GM12801 (cell line): ENCODE measurements around the gene SEZ6.

Source experiments
- TF ChIP-seq, protein P1 (sequence below): IDR thresholded peaks from one replicate; pipeline ENCODE4 v1.5.1; 2011; ENCODE audit warnings: control low read depth; ENCODE audit not compliant: insufficient read length; ENCODE audit errors: extremely low read depth

The SEZ6 gene

DNA sequence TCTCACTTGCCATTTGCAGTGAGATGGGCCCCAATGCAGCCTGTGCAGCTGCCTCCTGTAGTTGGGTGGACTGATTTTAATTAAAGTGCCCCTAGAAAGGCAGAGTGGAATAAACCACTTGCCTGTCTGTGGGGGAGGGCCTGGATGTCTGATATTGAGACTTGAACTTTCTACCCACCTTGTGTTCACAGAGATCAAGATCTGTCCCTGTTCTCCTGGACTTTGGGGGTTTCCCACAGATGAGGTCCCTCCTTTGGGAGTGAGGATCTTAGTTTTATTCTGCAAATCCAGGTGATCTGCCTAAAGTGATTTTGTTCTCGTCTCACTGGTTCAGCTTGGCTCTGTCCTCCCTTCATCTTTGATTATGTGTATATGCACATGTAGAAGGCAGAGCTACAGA lies 95.3 kb downstream of the SEZ6 start:
- TF ChIP-seq, protein P1, sequence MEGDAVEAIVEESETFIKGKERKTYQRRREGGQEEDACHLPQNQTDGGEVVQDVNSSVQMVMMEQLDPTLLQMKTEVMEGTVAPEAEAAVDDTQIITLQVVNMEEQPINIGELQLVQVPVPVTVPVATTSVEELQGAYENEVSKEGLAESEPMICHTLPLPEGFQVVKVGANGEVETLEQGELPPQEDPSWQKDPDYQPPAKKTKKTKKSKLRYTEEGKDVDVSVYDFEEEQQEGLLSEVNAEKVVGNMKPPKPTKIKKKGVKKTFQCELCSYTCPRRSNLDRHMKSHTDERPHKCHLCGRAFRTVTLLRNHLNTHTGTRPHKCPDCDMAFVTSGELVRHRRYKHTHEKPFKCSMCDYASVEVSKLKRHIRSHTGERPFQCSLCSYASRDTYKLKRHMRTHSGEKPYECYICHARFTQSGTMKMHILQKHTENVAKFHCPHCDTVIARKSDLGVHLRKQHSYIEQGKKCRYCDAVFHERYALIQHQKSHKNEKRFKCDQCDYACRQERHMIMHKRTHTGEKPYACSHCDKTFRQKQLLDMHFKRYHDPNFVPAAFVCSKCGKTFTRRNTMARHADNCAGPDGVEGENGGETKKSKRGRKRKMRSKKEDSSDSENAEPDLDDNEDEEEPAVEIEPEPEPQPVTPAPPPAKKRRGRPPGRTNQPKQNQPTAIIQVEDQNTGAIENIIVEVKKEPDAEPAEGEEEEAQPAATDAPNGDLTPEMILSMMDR: no peak

DNA sequence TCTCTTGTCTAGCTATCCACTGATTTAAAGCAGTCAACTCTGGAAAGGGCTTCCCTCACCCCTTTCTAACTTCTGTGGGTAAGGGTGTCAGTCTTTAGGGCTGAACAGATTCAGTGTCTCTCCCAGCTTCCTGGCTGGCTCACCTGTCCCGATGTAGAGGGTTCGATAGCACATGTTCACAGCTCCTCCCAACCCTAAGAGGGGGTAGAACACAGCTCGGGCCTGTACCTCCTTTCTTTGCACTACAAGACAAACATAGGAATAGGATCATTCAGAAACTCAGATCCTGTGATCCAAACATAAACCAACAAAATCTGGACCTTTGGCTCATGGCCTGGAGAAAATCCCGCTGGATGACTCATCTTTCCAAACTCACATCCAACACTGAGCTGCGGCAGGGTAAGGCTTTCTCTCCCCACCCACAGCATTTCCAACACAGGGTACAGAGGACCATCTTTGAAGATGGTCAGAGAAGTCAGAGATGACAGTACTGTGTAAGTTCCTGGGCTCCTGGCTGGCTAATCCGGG lies 97.1 kb downstream of the SEZ6 start:
- TF ChIP-seq, protein P1: no peak

- TF ChIP-seq, protein P1: no peak
These were observed 97.9 kb downstream of the SEZ6 start for GRCh38 chr17:28907709-28908475.

- TF ChIP-seq, protein P1: no peak
These were observed 99.0 kb downstream of the SEZ6 start for GRCh38 chr17:28906706-28907438.

DNA sequence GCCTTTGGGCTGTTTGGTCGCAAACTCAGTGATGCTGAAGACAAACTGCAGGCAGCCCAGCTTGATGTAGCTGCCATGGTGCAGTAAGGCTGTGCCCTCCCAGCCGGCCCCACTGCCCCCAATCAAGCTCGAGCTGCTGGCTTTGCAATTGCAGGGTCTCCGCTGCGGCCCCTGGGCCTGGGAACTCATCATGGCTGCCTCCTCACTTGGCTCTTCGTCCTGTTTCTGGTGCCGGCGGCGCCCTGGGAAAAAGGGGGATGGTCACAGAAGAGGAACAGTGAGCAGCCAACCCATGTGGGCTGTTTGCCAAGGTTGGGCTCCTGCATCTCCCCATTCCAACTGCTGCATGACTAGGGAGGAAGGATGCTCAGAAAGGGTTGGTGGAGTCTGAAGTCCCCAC lies 99.6 kb downstream of the SEZ6 start:
- TF ChIP-seq, protein P1: no peak
